GM19455 (cell line): ENCODE measurements around the gene IGF2BP3.
A peak's percentile ranks its signal among the peaks of the same experiment; 100 is the strongest.
"Not testable (repeated sequence)": the region's sequence is repeated elsewhere in the genome, so short reads cannot be mapped to it uniquely, and the experiment has no call there.

Experiments
- ATAC-seq: cut with Tn5 transposase; IDR thresholded peaks from one replicate; pipeline ENCODE4 v1.9.1; 2021; ENCODE audit not compliant: unreplicated experiment

IGF2BP3 gene

DNA sequence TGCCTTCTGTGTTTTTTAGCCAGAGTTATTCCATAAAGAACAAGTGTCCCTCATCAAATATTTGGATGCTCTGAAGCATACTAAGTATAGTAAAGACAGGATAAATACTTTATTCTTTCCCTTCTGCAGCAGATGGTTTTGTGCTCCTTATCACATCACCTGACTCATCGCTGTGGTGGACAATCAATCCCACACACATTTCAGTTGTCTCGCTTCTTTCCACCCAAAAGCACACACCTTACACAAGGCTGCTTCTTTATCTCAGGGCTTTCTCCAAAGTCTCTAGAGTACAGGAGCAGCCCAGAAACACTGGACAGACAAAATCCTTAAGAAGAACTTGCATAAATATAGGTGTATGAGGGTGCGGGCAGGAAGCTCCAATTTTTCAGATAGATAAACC is 43.4 kb downstream of the IGF2BP3 start:
- no peak for ATAC-seq

DNA sequence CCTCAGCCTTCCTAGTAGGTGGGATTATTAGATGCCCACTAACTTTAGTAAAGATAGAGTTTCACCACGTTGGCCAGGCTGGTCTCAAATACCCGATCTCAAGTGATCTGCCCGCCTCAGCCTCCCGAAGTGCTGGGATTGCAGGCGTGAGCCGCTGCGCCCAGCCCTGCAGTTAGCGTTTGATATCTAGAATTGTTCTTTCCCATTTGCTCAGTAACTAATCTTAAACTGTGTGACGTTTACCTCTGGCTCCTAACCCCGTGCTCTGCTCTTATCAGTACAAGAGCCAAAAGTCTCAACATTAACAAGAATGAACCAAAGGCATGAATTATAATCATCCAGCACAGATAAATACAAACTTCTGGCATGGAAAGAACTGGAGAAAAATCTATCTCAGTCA is 47.4 kb downstream of the IGF2BP3 start:
- no peak for ATAC-seq

DNA sequence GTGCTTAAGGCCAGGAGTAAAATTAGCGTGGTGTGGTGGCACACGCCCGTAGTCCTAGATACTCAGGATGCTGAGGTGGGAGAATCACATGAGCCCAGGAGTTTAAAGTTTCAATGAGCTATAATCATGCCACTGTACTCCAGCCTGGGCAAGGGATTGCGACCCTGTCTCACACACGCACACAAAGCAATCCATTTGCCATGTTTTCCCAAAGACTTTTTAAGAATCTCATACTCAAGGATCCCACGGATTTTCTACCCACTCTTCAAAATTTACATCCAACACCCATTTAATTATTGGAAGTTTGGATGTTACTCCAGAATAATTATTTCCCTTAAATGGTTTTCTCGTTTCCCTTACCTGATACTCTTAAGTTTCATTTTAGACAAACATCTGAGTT is 47.9 kb downstream of the IGF2BP3 start:
- no peak for ATAC-seq

DNA sequence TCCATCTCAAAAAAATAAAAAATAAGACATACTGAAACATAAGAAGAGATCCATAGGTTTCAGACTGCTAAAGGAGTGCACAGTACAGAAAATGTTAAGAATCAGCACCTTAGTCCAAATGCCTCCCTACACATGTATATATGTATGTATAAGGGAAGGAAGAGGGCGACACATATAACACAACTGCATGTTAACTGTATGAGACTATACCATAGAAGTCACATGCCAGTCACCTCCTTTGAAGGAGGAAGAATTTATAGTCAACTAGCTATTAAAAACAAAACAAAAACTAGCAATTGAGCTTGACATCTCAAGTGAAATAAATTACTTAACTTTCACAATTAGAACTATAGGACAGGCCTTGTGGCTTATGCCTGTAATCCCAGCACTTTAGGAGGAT is 50.4 kb downstream of the IGF2BP3 start:
- ATAC-seq: no peak

DNA sequence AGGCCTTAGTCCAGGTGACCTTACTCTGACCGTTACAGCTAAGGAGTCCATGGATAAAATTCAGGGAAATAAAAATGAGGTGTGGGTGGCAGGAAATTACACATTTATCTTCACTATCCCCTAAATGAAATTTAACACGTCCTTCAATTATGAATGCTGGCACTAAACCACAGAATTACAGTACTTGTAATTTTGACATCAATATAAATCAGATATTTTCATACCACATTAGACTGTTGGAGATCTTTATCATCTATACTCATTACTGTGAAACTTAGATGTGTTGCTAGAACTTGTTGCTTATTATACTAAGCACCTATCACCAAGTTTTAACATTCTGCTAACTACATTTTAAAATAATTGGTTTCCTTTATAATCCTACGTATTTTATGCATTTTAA is 51.1 kb downstream of the IGF2BP3 start:
- no peak for ATAC-seq

DNA sequence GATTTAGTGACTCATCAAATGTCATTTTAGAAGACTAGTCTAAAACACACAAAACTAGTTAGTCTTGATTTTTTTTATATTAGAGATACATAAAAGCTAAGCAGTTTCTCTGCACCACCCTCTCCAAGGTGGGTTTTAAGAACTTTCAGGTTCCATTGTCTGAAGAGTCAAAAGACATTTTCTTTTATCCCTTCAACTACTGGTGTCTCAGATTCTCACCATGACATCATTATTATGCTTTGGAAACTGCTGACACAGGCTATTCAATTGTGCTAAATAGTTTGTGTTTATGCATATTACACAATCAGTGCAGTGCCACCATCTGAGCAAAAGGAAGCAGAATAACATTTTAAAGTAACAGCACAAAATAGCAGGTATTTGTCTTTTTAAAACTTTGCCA is 52.2 kb downstream of the IGF2BP3 start:
- ATAC-seq: no peak

DNA sequence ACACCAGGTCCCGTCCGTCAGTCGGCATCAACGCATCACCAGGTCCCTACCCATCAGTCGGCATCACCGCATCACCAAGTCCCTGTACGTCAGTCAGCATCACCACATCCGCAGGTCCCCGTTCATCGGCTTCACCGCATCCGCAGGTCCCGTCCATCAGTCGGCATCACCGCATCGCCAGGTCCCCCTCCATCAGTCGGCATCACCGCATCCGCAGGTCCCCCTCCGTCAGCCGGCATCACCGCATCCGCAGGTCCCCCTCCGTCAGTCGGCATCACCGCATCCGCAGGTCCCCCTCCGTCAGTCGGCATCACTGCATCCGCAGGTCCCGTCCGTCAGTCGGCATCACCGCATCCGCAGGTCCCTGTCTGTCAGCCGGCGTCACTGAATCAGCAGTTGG is 55.1 kb downstream of the IGF2BP3 start:
- ATAC-seq: no peak

DNA sequence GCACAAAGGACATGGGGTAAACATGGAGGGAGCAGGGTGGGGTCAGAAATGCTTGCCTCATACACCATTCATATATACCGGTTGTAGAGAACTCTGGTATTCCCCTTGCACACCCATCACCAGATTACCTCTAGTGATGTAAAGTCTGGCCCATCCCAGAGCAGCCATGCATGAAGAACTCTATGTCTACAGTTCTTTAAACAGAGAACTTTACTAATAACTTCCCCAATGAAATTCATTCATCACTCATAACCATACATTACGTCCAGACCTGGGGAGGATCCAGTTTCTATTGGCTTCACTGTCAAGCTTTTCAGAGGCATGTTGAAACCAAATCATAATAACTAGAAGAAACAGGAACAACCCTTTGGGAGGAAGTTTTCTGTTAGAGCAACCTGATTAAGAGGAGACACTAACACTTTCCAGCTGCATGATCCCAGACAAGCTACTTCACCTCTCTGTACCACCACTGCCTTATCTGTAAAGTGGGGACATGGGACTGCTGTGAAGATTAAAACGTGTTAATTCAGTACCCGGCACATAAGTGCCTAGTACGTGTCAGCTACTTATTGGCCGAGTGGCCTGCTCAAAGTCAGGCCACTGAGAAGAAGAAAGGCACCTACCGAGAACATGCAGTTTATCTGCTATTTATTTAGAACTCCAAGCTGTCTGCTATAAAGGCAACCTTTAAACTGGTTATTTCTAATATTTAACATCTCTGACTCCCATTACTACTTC is 59.7 kb downstream of the IGF2BP3 start:
- peak; percentile 79 for ATAC-seq

DNA sequence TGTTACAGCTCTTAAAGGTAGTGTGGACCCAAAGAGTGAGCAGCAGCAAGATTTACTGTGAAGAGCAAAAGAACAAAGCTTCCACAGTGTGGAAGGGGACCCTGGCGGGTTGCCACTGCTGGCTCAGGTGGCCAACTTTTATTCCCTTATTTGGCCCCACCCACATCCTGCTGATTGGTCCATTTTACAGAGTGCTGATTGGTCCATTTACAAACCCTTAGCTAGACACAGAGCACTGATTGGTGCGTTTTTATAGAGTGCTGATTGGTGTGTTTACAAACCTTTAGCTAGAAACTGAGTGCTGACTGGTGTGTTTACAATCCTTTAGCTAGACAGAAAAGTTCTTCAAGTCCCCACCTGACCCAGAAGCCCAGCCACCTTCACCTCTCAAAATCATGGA is 63.7 kb downstream of the IGF2BP3 start:
- ATAC-seq: not testable (repeated sequence)

DNA sequence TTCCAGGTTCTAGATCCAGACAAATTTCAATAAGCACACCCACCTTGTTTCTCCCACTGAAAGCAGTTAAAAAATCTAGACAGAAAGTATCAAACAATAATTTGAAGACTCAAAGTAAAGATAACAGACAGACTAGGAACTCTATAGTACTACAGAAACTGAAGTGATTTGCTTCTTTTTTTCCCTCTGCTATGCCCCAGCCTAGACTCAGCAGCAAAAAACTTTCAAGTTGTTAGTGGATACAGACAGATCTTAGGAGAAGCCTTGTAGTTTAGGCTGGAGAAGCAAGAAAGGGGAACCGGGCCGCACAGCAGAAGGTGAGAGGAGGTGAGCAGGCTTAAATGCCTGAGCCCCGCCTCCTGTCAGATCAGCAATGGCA is 65.1 kb downstream of the IGF2BP3 start:
- ATAC-seq: no peak

DNA sequence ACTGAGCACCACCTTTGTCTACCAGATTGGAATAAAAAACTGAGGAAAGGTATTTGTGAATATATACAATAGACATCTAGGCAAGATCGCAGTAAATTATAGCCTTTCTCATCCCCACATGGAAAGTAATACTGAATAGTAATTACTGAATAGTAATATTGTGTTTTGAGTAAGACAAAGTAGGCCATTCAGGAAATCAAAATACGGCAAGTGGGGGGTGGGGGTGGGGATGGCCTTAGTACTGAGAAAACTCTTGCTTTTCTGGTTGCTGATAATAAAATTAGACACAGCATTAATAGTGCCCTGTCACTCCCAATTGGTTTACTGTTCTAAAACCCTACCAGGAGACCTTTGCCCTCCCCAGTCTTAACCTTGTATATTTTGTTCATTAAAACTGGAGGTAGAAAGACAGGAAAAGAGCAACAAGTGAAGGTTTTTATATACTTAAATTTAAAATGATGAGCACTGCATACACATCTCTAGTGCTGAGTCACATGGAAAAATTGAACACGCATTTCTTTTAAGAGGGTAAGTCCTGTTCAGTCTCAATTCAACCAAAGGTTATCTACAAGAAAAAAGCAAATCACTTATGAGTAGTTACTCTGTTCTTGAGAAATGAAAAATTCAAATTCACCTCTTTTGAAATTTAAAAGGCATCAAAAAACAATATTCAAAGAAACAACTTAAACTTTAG is 65.6 kb downstream of the IGF2BP3 start:
- no peak for ATAC-seq

DNA sequence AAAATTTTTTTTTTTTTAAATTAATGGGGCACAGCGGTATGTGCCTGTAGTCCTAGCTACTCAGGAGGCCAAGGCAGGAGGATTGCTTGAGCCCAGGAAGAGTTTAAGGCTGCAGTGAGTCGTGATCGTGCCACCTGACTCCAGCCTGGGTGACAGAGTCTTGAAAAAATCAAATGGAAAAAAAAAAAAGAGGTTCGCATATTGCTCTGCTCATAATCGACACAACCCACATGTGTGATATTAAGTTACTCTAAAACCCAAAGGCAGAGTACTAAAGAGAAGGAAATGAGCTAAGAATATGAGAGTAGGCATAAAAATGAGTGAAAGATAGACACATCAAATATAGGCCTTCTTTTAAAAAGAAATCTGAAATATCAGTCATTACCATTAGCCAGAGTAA is 66.3 kb downstream of the IGF2BP3 start:
- ATAC-seq: no peak

DNA sequence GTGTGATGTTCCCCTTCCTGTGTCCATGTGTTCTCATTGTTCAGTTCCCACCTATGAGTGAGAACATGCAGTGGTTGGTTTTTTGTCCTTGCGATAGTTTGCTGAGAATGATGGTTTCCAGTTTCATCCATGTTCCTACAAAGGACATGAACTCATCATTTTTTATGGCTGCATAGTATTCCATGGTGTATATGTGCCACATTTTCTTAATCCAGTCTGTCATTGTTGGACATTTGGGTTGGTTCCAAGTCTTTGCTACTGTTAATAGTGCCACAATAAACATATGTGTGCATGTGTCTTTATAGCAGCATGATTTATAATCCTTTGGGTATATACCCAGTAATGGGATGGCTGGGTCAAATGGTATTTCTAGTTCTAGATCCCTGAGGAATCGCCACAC is 72.2 kb downstream of the IGF2BP3 start:
- not testable (repeated sequence) for ATAC-seq

DNA sequence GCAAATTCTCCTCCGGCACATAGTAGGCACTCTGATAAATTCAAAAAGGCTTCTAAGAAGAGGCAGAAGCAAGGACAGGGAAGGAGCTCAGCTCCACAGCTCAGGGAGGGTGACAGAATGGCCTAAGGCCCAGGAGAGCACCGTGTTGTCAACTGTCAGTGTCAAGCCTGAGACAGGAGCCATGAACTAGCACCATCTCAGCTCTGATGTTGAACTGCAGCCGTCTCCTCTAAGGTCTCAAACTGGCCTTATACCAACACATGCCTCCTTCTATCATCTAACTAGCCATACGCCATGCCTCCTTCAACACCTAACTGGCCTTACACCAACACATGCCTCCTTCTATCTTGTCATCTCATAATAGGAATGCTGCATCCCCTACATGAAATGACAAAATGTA is 73.0 kb downstream of the IGF2BP3 start:
- ATAC-seq: no peak

DNA sequence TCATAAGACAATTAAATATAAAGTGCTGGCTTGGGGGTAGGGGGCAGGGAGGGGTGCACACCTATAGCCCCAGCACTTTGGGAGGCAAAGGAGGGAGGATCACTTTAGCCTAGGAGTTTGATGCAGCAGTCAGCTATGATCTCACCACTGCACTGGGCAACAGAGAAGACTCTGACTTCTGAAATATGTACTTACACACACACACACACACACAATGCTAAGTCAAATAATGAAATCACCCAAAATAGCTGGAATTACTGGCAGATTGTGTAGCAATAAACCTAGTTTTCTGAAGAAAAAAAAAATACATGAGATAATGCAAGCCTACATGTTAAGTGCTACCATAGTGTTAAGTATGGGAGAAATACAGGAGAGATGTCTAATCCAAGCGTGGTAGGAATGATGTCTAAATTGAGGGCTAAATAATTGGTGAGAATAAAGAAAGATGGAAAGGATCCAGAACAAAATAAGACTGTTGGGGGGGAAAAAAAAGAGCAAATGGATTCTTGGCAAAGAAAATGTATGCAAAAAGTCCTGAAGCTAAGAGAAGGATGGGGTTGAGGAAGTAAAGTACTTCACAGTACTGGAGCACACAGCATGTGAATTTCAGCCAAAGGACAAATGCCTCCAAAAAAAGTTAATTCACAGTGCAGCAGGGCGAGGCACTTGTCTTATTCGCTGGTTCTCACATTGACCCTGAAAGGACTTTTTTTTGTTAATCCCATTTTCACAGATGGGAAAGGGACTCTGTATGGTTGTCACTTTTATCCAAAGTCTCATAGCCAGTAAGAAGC is 73.9 kb downstream of the IGF2BP3 start:
- ATAC-seq: no peak

DNA sequence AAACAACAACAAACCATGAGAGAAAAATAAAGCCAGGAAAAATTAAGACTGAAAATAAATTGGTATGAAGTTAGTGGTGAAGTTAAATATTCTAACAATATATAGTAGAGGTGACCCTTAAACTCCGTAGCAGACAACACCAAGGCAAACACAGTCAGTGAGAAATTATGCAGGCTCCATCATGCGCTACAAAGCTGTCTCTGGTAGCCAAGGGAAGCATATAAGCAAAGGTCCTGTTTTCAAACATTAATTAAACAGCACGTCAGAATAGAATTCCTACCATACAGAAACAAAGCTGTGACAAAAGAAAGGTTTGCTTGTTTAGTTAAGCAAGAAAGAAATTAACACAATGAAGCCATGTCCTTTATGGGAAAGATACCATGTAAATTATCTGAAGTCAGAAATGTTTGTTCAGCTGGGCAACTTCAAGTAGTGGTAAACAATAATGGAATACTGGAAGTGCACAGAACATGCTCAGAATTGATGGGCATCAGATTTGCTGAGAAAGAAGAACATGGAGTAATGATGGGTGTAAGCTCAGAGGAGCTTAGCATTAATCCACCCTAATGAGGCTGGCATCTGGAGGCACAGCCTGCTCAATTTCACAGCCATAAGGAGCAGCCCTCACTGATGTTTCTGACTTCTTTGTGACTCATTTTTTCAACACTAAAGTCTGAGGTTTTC is 75.7 kb downstream of the IGF2BP3 start:
- no peak for ATAC-seq

DNA sequence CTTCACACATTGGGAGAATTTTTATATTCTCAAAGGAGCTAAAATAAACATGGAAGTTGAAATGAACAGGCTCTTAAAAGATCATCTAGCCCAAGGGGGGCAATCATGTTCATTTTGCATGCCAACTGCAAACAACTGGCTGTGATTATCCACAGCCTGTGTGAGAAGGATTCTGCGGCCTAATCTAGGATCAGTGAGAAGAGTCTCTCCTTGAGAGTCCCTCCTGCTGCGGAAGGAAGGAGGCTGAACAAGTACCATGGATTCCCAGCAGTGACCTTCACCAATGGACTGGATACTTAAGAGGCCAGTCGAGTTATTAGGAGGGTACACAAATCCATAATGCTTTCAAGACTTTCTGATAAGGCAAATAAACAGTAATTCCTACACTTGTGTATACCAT is 76.7 kb downstream of the IGF2BP3 start:
- ATAC-seq: no peak

DNA sequence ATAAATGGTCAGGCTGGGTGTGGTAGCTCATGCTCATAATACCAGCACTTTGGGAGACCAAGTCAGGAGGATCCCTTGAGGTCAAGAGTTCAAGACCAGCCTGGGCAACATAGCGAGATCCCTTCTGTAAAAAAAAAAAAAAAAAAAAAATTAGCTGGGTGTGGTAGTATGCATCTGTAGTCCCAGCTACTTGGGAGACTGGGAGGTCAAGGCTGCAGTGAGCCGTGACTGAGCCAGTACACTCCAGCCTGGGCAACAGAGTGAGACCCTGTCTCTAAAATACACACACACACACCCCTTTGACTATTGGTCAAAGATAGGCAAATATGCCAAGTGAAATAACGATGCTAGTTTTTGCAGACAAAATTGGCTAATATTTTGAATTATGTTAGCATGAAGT is 80.6 kb downstream of the IGF2BP3 start:
- ATAC-seq: no peak

DNA sequence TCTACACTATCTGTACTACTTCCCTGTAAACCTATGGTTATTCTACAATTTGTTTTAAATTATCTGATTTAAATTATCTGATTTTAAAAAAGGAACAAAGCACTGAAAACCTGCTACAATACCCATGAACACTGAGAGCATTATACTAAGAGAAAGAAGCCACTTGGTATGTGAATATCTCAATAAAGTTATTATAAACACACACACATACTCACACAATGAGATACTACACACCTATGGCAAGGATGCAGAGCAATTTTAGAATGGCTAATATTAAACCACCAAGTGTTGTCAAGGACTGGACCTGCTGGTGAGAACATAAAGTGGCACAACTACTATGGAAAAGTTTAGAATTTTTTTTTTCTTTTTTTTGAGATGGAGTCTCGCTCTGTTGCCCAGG is 82.7 kb downstream of the IGF2BP3 start:
- no peak for ATAC-seq

DNA sequence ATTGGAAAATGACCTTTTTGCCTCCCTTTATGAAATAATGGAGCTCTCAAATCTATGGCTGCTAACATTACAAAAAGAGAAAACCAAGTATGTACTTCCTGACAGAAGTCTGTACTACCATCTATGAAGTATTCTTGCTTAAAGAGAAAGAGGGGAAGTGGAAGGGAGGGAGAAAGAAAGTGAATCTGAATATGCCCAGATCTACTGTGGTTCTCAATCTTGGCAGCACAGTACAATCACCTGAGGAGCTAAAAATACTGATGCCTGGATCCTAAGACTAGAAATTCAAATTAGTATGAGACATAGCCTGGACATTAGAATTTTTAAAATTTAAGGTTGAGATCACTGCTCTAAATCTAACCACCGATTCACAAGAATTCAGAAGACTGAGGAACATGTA is 85.2 kb downstream of the IGF2BP3 start:
- ATAC-seq: no peak

DNA sequence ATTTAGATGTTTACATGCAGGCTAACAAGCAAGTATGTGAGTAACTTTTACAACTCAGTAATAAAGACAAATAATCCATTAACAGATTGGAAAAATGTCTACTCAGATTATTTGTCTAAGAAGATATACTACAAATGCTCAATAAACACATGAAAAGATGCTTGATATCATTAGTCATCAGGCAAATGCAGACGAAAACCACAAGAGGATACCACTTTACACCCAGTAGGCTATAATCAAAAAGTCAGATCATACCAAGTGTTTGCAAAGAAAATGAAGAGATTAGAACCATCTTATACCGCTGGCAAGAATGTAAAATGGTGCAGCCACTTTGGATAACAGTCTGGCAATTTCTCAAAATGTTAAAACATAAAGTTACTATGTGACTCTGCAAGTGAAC is 87.1 kb downstream of the IGF2BP3 start:
- no peak for ATAC-seq

DNA sequence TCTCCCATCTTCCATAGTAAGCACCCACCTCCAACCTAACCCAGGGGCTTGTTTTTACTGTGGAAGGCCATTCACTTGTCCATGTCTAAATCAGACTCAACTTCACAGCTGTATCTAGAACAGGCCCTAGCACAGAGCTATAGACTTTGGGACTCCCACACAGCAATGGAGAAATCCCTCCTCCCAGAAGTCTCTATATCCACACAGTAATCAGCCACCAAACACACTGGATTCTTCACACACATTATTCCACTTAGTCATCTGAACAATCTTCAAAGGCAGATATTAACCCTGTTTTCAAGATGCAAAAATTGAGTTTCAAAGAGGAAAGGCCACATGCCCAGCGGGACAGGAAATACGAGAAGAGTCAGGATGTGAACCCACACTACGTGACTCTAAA is 89.3 kb downstream of the IGF2BP3 start:
- no peak for ATAC-seq
